Omental fat pad (tissue), 4 donors: ENCODE data around the gene PLXNA4. TPM values are rescaled to one million over a fixed set of nuclear protein-coding genes. Genes with fewer than 3 reads are reported as not detected.

Experiments
- ATAC-seq: fragments of 150-250 bp; one replicate; pipeline ENCODE4 v1.9.1; 2016; ENCODE audit warnings: mild to moderate bottlenecking, moderate library complexity; ENCODE audit not compliant: low FRiP score
- DNase-seq: peaks from one replicate; pipeline ENCODE4 v3.0.0-alpha.2; 2019; ENCODE audit warnings: low spot score
- total RNA-seq, 4 donors: library from RNA; depleted of rRNA; stranded (reverse); fragments of >200 nt; gene quantifications; one replicate each; pipeline ENCODE4 v1.1.0, GENCODE V29; 2016
- TF ChIP-seq, protein P1 (sequence below), 3 donors: fragments of 450-650 bp; IDR thresholded peaks; one replicate each; pipeline ENCODE4 v1.5.1; 2016 to 2017; ENCODE audit warnings: antibody characterized with exemption in 3 of 3, mild to moderate bottlenecking in 3 of 3, moderate library complexity in 2 of 3

Gene PLXNA4
- total RNA-seq, 4 donors from 2014 or later, result 31.4 to 111 (median 41.9) TPM

DNA sequence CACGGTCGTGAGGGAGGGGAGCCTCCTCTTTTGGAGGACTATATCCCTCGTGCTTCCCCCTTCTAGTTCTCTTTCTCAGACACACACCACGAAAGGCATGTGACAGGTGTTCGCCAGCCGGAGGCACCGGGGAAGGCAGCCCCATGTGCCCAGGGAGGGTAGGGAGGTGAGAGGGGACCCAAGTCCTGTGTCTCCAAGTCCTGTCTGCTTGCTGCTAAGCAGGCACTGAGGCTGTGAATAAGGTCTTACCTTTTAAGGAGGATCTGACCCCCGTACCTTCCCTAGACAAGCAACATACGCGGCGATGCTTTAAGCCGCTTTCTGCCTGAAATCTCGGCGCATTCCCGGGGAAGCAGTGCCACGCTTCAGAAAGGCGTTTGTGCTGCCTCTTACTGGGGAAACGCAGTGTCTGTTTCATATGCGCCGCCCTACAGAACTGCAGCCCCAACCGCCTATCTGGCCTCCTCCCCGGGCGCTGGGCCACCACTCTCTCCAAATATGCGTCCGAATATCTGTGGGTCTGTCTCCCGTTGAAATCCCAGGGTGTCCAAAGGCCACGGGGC is 770 bp downstream of the PLXNA4 start:
- DNase-seq (no peak), ATAC-seq (peak; percentile 17)
- TF ChIP-seq, protein P1, sequence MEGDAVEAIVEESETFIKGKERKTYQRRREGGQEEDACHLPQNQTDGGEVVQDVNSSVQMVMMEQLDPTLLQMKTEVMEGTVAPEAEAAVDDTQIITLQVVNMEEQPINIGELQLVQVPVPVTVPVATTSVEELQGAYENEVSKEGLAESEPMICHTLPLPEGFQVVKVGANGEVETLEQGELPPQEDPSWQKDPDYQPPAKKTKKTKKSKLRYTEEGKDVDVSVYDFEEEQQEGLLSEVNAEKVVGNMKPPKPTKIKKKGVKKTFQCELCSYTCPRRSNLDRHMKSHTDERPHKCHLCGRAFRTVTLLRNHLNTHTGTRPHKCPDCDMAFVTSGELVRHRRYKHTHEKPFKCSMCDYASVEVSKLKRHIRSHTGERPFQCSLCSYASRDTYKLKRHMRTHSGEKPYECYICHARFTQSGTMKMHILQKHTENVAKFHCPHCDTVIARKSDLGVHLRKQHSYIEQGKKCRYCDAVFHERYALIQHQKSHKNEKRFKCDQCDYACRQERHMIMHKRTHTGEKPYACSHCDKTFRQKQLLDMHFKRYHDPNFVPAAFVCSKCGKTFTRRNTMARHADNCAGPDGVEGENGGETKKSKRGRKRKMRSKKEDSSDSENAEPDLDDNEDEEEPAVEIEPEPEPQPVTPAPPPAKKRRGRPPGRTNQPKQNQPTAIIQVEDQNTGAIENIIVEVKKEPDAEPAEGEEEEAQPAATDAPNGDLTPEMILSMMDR (IDR thresholded peaks at IDR 0.05), result no peak

DNA sequence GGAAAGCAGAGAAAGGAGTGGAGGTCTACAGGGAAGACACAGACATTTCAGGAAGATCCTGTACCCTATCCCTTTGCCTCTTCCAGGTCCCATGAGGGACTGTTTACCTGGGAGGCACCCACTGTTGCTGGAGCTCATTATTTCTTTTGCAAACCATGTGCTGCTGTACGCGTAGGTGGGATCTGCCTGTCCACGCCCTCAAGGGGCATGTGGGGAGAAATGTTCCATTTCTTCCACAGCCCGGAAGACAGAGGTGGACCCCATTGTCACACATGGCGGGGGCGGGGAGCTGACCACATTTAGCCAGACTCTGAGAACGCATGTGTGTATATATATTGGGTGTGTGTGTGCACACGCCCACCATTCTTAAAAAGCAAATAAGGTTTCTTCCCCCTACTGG is 2.0 kb downstream of the PLXNA4 start:
- TF ChIP-seq, protein P1 (IDR thresholded peaks at IDR 0.05), result no peak
- ATAC-seq (no peak), DNase-seq (no peak)

DNA sequence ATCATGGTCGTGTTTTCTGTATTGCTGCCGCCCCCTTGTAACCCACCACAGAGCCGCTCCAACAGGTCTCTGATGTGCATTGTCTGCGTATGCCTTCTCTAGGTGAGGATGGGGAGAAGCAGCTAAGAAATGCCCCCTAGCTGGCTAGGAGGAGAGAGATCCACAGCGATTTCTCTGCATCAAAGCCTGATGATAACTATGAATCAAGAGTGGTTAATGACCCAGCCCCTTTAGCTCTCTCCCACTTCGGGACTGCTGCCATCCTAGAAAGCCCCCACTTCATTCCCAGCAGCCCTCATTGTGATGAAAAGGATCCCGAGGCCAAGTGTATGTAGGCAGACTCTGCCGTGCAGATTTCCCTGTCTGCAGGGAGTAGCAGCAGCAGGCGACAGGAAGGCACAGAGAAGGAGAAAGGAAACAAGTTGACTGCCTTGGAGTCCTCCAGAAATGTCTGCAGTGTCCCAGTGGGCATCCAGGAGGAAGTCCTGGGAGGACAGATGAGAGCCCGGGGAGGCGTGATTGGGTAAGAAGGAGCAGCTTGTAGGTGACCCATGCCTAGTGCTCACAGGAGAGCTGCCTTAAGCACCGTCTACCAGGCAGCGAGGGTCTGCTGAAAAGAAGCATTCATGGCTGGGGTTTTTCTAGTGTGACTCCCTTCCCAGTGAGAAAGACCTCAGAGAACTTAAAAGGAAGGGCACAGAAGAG is 2.9 kb downstream of the PLXNA4 start:
- DNase-seq, result no peak

DNA sequence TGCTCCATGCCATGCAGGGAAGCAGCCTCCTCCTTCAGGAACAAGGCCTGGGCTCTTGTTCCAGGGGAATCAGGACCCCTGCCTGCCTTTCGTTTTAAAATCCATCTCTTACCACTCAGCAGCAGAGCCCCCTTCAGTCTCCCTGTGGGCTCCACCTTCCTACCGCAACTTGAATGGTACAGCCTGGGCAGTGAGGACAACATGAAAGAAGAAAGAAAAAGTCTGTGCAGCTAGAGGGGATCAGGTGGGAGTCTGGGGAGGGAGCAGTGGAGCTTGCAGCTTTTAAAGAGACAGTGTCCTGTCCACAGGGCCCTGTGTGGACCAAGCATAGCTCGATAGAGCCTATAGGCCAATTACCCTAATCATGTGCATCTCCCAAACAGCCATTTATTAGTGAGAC is 3.7 kb downstream of the PLXNA4 start:
- ATAC-seq (no peak), DNase-seq (no peak)
- TF ChIP-seq, protein P1 (IDR thresholded peaks at IDR 0.05), result no peak

More for the DNA sequence above, 2.9 kb downstream of the PLXNA4 start:
- TF ChIP-seq, protein P1 (IDR thresholded peaks at IDR 0.05), result no peak
- no peak for ATAC-seq

DNA sequence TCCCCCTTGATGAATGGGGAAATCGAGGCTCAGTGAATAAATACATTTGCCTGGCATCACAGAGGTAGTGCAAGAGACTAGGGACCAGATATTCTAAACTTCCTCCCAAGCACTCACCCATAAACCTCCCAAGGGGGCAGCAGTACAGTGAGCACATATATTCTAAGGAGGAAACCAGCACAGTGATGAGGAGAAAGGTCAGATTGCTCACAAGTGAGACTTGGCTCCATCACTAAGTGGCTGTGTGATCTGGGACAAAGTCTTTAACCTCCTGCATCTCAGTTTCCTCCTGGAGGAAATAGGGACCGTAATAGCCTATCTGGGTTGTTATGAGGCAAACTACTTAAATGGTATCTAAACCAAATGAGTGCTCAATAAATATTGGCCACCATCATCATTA is 4.3 kb downstream of the PLXNA4 start:
- TF ChIP-seq, protein P1 (IDR thresholded peaks at IDR 0.05), result no peak
- no peak for DNase-seq
- no peak for ATAC-seq

DNA sequence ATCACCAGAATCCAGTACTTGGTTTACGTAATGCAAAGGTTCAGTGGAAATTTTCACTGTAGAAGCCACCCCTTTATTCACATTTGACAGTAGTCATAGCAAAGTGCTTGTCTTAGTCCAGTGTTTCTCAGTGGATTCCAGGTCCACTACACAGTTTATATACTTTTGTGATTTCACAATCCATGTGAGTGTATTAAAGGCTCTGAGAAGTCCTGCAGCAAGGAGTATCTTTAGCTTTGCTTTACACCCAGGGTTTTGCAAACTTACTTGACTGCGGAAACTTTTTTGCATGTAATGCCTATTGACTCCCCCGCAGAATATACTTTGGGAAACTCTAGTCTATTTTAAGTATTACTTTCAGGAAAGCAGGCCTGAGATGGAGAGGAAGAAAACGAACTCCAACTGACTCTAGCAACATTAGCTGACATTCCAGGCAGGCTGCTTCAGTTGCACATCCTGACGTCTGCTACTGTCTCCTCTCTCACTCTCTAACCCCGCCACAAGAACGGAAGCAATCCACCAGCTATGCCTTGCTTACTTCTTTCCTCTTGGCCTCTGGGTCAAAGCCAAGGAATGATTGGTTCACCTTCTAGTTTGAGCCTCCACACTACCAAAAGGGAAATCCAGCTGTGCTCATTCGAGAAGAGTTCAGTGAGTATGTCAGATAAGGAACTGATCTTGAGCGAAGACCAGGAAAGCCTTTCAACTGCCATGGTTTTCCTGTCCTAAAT is 6.2 kb downstream of the PLXNA4 start:
- no peak for DNase-seq
- TF ChIP-seq, protein P1 (IDR thresholded peaks at IDR 0.05), result no peak
- no peak for ATAC-seq
